NCI-H1048 (cell line): ENCODE measurements around the gene ZNF831.

Source experiments
- DNase-seq: peaks from one replicate; lab custom pipeline; 2025; lab: John Stamatoyannopoulos, UW

Gene ZNF831

DNA sequence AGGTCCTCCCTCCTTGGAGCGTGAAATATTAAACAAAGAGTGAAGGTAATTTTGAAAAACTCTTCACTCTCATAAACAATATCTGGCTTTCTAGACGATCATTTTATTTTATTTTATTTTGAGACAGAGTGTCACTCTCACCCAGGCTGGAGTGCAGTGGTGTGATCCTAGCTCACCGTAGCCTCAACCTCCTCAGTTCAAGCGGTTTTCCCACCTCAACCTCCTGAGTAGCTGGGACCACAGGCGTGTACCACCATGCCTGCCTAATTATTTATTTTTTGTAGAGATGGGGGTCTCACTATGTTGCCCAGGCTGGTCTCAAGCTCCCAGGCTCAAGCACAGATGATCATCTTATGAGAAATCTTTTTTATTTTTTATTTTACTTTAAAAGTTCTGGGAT lies 16.4 kb downstream of the ZNF831 start:
- no peak for DNase-seq

- DNase-seq = no peak
Measured at GRCh38 chr20:59181936-59182335, 18.3 kb downstream of the ZNF831 start.

GRCh38 chr20:59182401-59183044 lies 18.9 kb downstream of the ZNF831 start:
- DNase-seq = peak; percentile 9

GRCh38 chr20:59183751-59184150 lies 20.1 kb downstream of the ZNF831 start:
- no peak for DNase-seq

DNA sequence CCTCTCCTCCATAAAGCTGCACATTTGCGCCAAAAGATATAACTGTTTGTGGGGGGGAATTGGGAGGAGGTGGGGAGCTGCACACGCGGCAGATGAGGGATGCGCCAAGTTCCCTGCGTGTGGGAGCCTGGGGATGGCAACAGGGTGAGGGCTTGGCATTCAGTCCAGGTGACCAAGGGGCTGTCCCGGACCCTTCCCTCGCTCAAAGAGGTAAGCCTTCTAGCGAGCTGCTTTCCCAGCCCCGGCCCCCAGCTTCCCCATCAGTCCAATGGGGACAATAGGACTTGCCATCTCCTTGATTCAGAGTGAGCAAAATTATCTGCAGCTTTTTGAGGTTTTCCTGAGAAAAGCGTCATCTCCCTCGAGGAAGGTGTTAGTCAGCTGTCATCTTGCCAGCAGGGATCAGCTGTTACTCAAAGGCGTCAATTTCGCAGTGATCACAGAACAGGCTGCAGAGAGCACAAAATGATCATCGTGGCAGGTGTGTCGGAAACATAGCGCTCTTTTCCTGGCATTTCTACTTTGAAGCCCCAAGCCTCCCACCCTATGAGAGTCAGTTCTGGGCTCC lies 21.3 kb downstream of the ZNF831 start:
- no peak for DNase-seq

- DNase-seq = no peak
Measured at GRCh38 chr20:59185809-59186208, 22.2 kb downstream of the ZNF831 start.

DNA sequence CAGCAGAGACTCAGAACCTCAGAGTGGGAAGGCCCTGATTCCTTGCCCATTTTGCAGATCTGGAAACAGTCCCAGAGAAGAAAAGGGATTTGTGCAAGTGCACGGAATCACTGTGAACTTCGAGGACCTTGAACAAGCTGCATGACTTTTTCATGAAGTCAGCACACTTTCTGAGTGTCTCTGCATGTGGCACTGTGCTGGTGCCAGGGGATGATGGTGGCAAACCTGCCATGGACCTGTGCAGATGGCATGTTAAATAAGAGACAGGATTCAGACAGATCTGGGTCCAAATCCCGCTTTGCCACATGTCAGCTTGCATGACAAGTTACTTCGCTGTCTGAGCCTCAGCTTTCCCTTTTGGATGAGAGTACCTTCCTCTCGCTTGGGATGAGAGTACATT lies 26.8 kb downstream of the ZNF831 start:
- no peak for DNase-seq

- no peak for DNase-seq
Measured at GRCh38 chr20:59191036-59191755, 27.6 kb downstream of the ZNF831 start.

- no peak for DNase-seq
Measured at GRCh38 chr20:59191756-59192532, 28.3 kb downstream of the ZNF831 start.

DNA sequence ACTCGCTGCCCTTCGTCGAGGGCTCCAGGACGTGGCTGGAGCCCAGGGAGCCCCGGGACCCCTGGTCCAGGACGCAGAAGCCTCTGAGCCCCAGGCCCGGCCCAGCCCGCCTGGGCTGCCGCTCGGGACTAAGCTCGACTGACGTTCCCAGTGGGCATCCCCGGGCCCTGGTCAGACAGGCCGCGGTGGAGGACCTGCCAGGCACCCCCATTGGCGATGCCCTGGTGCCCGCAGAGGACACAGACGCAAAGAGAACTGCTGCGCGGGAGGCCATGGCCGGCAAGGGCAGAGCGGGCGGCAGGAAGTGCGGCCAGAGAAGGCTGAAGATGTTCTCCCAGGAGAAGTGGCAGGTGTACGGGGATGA lies 28.9 kb downstream of the ZNF831 start:
- no peak for DNase-seq

DNA sequence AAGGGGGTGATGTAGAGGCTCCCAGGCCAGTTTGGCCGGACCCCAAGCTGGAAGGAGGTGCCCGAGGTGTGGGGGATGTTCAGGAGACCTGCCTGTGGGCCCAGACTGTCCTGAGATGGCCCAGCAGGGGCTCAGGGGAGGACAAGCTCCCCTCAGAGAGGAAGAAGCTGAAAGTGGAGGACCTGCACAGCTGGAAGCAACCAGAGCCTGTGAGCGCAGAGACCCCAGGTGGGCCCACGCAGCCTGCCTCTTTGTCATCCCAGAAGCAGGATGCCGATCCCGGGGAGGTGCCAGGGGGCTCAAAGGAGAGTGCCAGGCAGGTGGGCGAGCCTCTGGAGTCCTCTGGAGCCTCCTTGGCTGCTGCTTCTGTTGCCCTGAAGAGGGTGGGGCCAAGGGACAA lies 29.7 kb downstream of the ZNF831 start:
- no peak for DNase-seq

DNA sequence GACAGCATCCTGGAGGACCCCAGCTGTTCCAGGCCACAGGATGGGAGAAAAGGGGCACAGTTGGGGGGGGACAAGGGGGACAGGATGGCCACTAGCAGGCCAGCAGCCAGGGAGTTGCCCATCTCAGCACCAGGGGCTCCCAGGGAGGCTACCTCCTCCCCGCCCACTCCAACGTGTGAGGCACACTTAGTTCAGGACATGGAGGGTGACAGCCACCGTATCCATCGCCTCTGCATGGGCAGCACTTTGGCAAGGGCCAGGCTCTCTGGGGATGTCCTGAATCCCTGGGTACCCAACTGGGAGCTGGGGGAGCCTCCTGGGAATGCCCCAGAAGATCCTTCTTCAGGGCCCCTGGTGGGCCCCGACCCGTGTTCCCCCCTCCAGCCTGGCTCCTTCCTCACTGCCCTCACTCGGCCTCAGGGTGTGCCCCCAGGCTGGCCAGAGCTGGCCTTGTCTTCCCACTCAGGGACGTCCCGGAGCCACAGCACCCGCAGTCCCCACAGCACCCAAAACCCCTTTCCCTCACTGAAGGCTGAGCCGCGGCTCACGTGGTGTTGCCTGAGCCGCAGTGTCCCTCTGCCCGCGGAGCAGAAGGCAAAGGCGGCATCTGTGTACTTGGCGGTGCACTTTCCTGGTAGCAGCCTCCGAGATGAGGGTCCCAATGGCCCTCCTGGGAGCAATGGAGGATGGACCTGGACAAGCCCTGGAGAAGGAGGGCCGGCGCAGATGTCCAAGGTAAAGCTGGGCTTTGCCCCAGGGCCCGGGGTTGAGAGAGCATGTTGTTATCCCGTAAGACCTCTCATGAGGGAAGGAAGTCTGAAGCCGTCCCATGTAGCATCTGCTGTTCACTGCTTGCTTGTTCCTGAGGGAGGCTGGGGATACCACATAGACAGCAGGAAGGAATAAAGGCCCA lies 30.7 kb downstream of the ZNF831 start:
- DNase-seq = no peak

- no peak for DNase-seq
Measured at GRCh38 chr20:59195316-59195993, 31.8 kb downstream of the ZNF831 start.

DNA sequence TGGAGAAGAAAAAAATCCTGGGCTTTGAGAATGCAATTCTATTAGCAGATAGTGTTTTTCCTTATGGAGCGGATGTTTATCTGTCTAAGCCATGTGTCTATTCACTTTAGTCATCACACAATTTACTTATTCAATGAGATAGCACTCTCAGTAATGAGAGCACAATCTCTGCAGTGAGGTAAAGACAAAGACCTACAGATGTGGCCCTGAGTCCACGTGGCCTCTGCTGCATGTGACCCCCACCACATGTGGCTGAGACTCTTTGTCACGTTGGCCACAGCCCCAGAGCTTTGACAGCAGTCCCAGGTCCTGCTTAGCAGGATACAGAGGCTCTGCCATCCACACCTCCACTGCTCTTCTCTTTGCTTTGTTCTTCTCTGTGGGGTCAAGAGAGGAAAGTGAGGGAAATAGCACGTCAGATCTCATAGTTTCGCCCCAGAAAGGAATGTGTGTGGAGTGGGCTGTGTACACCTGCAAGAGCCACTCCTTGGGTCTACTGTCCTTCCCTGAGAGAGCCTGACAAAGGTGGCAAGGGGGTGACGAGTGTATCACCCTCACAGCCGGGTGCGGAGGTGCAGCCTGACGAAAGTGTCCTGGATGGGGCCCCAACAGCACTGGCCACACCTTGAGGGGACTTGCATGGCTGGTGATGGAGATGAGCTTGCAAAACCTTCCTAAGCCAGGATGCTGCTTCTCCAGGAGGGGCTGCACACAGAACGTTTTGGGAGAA lies 40.7 kb downstream of the ZNF831 start:
- DNase-seq = no peak

DNA sequence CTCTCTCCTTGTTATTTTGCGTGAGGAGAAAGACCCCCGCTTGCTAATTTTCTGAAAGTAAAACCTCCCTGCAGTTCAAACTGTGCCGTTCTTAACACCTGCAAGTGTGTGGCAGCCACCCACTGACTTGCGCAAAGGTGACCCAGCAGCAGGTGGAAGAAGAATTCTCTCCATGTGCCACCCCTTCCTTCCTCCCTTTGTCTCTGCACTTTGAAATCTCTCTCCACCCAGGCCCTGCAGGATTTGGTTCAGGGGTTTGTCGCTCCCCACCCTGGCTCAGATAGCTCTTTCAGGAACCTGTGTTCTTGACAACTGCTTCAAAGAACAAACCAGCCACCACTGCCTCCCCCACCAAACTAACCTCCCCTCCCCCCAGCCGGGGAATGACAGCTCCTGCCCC lies 41.4 kb downstream of the ZNF831 start:
- DNase-seq = no peak

GRCh38 chr20:59207235-59207634 lies 43.6 kb downstream of the ZNF831 start:
- no peak for DNase-seq

DNA sequence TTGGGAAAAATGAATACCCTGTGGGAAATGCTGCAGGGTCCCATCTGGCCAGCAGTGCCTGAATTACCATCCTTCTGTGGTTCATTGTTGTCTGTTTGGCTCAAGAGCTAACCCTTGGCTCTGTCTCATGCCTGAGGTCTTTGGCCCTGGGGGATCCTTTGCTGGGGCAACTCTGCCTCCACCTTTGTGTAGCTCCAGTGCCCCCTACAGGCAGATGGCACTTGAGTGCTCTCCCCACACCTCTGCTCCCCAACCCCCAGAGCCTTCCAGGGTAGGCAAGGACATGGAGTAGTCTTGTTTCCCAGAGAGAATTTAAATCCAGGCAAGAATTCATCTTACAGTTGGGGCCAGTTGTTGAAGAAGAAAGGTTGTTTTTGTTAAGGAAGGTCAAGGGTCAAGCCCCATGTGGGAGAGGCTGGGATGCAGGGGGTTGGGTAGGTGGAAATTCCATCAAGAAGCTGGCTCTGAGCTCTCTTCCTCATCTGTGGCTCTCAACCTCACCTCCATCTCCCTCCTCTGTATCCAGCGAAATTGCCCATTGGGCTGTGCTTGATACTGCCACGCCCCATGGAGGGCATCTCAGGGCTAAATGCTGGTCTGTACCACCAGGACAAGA lies 44.2 kb downstream of the ZNF831 start:
- DNase-seq = no peak

GRCh38 chr20:59210186-59210585 lies 46.6 kb downstream of the ZNF831 start:
- DNase-seq = no peak

DNA sequence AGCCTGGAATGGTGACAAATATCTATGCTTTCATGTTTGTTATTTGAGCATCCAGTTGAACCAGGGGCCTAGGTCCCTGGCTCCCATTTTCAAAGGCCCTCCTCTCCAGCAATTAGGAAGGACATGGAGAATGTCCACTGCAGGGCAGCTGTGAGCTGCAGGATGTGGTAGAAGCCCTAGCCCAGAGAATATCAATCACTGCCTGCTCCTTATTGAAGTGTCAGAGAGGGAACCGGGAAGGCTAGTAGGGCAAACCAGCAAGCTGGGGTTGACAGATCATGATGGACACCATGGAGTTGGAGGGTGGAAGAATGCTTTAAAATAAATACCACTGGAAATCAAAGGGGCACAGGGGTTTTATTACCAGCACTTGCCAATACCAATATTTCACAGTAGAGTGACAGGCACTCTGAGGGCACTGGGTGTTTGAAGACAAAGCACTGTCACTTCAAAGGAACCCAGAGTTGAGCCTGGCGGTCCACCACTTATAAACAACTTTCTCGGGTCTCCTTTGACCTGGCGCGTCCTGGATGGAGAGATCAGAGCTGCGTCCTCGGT lies 47.7 kb downstream of the ZNF831 start:
- DNase-seq = no peak

DNA sequence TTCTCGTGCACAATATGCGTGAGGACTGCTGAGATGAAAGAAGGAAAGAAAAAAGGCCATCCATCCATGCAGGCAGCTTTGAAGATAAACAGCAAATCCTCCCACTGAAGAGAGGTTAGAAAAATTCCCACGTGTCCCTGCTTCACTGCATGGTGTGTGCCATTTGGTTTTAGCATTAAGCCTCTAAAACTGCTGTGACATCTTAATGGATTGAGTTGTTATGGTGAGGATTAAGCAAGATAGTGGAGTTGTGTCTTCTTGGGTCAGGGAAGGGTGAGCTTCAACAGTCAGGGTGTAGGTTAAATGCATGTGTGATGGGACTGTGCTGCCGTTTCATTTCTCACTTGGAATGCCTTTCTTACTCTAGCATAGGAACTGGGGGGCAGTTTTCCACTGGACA lies 50.5 kb downstream of the ZNF831 start:
- DNase-seq = no peak
